Stimulated activated CD4-positive, alpha-beta T cell treated with anti-CD3 and anti-CD28 coated beads, Interleukin-12 subunit alpha, Interleukin-12 subunit beta, amount 100 ng/mL, for 48 hours (primary cell): ENCODE results near the gene MAG.

Experiments
- DNase-seq, 3 donors: peaks; one replicate each; pipeline ENCODE4 v3.0.0-alpha.2; 2020; ENCODE audit warnings: low read depth in 2 of 3, low spot score in 1 of 3

Gene MAG

GRCh38 chr19:35315883-35316282, 23.9 kb downstream of the MAG start:
- DNase-seq = no peak

- no peak for DNase-seq
These were observed 24.6 kb downstream of the MAG start for GRCh38 chr19:35316560-35316959.

GRCh38 chr19:35317464-35318043, 25.6 kb downstream of the MAG start:
- DNase-seq = no peak

- DNase-seq = no peak
These were observed 26.9 kb downstream of the MAG start for GRCh38 chr19:35318679-35319448.

- DNase-seq = no peak
These were observed 28.2 kb downstream of the MAG start for GRCh38 chr19:35320065-35320713.

- no peak for DNase-seq
These were observed 29.3 kb downstream of the MAG start for GRCh38 chr19:35321291-35321690.

- DNase-seq = no peak
These were observed 30.1 kb downstream of the MAG start for GRCh38 chr19:35322014-35322413.

GRCh38 chr19:35327642-35328041, 35.7 kb downstream of the MAG start:
- DNase-seq = no peak

GRCh38 chr19:35328851-35329285, 36.9 kb downstream of the MAG start, which contains the start of gene CD22:
Gene CD22 (plus strand): TSS chr19:35329187. CDS start chr19:35332041, 2,854 bp downstream.
- no peak for DNase-seq

- DNase-seq = no peak
These were observed 37.4 kb downstream of the MAG start for GRCh38 chr19:35329323-35329722.

- no peak for DNase-seq
These were observed 38.5 kb downstream of the MAG start for GRCh38 chr19:35330475-35330874.

- DNase-seq = no peak
These were observed 39.7 kb downstream of the MAG start for GRCh38 chr19:35331551-35332214.

GRCh38 chr19:35332817-35333216, 40.9 kb downstream of the MAG start:
- peak in 1 of 3 donors; percentile 24 for DNase-seq

GRCh38 chr19:35334144-35334753, 42.3 kb downstream of the MAG start:
- DNase-seq = no peak

GRCh38 chr19:35336166-35336955, 44.4 kb downstream of the MAG start:
- DNase-seq = no peak

- no peak for DNase-seq
These were observed 45.4 kb downstream of the MAG start for GRCh38 chr19:35337097-35337983.

- no peak for DNase-seq
These were observed 46.0 kb downstream of the MAG start for GRCh38 chr19:35337984-35338296.

GRCh38 chr19:35340431-35340830, 48.5 kb downstream of the MAG start:
- no peak for DNase-seq

- no peak for DNase-seq
These were observed 49.0 kb downstream of the MAG start for GRCh38 chr19:35341006-35341405.
